ENCODE data around the gene SPATA13.
"Not testable (repeated sequence)": the region's sequence is repeated elsewhere in the genome, so short reads cannot be mapped to it uniquely, and the experiment has no call there.

Gene SPATA13

DNA sequence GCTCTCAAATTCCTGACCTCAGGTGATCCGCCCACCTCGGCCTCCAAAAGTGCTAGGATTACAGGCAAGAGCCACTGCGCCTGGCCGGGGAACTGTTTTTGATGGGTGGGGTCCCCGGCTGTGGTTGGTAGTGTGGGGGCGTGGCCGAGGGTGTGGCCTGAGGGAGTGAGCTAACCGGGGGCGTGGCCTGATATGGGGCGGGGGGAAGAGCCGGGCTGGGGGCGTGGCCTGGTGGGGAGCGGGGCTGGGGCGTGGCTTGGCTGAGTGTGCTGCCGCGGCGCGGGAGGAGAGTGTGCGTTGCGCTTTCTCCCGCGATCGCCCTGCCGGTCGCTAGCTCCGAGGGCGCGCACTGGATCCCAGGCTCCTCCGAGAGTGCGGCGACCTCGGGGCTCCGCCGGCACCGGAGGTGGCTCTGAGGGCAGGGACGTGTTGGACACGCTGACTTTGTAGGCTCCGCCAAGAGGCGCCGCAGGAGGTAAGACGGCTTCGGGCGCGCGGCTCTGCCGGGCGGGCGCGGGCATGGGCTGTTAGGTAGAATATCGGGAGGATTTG, at the start of gene SPATA13:
Gene SPATA13 (plus strand): TSS at position 263 of the 552 bp plus-strand sequence. CDS start 62,210 bp downstream, outside the sequence.
- in situ Hi-C loops (cut with MboI; ENCODE audit: low sequenced_read_pairs): no loop called here

DNA sequence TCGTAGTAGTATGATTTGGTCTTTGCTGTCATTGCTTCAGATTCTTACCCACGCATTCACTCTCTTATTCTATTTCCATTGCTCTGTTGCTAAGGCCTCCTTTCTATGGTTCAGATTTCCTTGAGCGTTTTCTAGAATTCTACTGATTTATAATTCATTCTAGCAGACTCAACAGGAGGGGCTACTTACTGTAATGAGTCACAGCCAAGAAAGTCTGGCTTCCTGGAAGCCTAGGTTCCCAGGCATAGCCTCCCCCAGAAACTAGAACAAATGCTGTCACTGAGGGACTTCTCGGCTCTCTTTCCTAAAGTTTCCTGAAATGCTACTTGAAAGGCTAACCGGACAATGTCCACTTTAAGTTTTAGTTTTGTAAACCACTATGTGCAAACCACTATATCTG, 47.7 kb upstream of the SPATA13 start:
- in situ Hi-C loops (cut with MboI; ENCODE audit: low sequenced_read_pairs): no loop called here

DNA sequence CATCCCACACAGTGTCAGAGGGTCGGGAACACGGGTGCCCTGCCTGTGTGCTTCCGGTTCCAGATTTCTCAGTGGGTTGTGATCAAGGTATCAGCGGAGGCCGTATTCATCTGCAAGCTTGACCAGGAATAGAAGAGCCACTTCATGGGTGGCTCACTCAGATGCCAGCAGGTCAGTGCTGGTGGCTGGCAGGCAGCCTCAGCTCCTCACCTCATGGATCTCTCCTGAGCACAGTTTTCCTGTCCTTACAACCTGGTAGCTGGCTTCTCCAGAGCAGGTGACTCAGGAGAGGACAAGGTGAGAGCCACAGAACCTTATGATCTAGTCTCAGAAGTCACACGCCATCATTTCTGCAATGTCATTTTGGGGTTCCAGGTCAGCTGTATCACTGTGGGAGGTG, 44.8 kb upstream of the SPATA13 start:
- in situ Hi-C loops (cut with MboI; ENCODE audit: low sequenced_read_pairs): no loop called here

DNA sequence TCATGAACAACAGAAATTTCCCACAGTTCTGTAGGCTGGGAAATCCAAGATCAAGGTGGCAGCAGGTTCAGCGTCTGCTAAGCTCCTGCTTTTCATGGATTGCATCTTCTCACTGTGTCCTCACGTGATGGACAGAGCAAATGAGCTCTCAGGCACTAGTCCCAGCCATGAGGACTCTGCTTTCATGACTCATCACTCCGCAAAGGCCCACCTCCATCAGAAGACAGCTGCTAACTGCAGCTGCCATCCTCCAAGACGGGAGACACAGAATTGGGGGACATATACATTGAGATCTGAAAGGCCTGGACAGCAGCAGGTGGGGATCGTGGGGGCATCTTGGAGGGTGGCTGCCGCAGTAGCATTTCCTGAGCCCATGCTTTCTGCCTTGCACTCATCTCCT, 44.4 kb upstream of the SPATA13 start:
- in situ Hi-C loops (cut with MboI; ENCODE audit: low sequenced_read_pairs): no loop called here

DNA sequence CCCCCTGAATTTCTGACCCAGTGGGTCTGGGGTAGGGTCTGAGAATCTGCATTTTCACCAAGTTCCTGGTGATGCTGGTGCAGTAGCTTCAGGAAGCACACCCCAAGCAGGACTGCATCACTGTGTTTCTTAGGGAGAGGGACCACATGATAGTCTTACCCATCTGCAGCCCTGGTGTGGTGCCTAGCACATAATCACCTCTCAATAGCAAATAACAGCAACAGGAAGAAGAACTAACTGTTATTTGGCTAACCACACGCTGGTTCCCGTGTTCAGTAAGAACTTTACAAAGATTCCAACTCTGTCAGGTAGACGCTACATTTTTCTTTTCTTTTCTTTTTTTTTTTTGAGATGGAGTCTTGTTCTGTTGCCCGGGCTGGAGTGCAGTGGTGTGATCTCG, 41.9 kb upstream of the SPATA13 start:
- in situ Hi-C loops (cut with MboI; ENCODE audit: low sequenced_read_pairs): no loop called here

DNA sequence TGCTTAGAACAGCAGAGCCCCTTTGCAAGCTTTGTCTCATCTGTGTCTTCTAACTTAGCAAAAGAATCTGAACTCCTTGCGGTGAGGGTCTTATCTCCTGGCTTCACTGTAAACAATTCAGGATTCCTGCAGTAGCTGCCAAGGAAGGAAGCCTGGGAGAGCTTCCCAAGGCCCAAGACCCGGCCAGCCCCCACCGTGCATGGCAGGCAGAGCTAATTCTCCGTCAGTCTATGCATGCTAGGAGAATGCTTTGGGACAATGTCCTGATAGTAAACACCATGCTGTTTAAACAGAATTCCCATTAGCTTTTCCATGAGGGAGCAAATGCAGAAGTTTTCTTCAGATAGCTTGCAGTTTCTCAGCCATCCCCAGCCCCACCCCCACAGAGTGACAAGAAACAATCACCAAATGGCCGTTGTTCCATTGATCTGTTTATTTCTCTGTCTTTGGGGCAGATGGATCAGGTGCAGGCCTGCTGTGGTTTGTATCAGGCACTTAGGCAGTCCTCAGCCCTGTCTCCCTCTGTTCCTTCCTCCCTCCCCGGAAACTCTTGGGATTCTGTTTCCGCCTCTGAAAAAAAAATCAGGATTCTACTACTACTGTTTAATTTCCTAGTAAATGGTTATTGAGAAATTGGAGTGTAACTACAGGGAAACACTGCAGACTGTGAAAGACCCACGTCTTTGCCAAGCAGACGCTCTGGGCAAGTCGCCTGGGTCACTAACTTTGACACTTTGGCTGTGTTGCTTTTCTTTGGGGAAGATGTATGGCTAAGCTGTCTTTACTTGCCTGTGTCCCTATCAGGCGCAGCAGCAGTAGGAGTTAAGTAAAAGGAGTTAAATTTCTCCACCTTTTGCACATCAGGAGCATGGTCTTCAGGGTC, 40.7 kb upstream of the SPATA13 start:
- in situ Hi-C loops (cut with MboI; ENCODE audit: low sequenced_read_pairs): no loop called here

DNA sequence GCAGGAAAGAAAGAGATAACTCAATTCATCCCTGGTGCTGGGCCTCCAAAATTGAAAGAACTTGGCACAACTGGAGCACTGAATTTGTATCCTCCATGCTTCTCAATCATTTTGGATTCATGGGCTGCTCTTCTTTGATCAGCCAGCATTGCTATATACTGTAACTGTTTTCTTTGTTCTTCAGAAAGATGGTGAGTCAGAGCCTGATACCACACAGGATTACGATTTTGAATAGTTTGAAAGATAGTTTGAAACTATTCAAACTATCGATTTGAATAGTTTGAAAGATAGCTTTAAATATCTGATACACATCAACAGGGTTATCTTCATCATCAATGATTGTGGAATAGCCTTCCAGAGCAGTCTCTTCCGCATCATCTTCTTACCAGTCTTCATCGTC, 38.5 kb upstream of the SPATA13 start:
- in situ Hi-C loops (cut with MboI; ENCODE audit: low sequenced_read_pairs): not testable (repeated sequence)

DNA sequence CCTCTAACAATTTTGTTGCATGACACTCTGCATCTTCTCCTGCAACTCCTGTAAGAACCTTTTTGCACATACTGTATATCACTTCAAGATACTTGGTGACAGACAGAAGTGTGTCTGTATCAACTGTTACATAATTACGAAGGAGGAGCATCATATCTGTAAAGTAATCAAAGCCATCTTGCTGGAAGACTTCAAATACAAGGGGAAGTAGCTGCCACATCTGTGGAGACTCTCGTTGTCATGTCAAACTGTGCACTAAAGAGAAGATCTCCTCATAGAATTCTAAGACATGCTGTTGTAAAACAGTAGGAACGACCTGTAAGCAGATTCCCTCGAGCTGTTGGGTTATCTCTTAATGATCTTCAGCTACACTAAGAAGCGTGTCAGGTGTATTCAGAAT, 38.0 kb upstream of the SPATA13 start:
- in situ Hi-C loops (cut with MboI; ENCODE audit: low sequenced_read_pairs): no loop called here

DNA sequence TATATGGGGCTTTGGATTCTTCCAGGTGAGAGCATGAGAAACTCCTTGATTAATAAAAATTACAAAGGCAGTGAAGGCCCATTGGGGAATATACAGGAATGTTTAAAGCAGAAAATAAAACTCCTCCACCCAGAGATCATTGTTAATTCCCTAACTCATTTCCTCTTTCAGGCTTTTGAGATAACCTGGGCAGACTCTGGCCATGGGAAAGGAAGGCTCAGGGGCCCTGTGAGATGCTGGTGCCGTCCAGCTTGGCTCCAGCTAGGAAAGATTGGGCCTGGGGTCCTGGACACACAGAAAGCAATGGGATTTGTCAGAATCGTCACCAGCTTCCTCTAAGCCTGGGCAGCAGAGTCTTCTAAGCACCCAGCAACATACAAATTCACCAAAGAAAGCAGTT, 36.8 kb upstream of the SPATA13 start:
- in situ Hi-C loops (cut with MboI; ENCODE audit: low sequenced_read_pairs): no loop called here

DNA sequence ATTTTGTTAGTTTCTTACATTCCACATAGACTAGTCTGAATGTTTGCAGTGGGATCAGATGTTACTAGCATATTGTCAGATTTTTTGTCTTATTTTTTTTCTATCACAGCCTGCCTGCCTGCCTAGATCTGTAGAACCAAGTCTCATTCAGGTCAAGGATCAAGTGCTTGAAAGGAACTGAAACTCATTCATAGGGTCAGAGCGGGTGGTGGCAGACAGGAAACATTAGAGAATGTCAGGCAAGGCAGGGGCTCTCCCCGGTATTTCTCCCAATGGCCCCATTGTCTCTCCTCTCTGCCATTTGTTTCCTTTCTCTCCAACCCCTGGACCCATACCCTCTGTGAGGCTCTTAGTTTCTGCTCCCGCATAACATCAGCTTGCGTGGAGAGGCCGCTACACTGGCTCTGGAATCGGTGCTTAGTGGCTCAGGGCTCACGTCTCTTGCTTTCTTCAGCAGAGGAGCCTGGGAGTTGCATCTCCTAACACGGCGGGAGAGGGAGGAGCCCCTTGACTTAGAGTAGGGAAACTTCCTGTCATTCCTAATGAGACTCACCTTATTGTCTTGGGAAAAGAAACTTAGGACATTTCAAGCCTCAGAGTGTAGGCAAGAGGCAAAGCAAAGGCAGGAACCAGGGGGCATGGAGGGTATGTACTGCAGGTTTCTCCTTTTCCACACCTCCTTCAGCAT, 35.6 kb upstream of the SPATA13 start:
- in situ Hi-C loops (cut with MboI; ENCODE audit: low sequenced_read_pairs): no loop called here

DNA sequence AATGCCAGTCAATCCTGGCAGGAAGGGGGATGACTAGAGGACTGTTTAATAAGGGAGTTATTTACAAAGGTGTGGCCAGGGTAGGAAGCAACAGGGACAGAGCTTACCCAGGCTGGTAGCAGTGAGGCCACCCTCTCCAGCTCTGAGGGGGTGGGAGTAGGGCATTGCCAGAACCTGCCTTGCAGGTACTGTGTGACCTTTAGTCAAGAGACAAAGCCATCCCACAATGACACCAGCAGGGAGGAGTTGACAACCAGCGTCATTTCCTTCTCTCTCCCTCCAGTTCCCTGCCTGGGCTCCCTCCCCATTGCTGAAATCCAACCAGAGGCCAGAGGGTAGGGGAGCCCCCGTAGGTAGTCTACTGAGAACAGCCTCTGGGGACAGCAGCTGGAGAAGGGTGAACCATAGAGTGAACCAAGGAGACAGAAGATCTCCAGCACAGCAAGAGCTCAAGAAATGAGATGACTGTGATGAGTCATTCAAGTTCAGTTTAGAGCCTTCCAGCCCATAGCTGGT, 33.3 kb upstream of the SPATA13 start:
- in situ Hi-C loops (cut with MboI; ENCODE audit: low sequenced_read_pairs): no loop called here

DNA sequence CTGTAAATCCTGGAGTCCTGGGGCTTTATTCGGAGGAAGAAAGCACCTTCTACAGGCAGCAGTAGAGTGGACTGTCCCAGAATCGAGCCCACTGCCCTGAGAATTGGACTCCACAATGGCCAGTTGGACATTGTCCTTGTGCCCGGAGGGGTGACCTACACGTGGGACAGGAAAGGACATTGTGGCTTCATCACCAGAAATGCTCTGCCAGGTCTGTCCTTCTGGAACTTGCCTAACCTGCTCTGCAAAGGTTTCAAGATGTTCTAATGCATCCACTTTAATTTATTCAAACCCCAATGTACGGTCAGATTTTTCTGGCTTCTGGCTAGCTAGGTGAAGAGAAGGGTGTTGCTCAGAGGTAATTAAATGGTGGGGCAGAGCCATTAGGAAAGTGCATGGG, 32.4 kb upstream of the SPATA13 start:
- in situ Hi-C loops (cut with MboI; ENCODE audit: low sequenced_read_pairs): no loop called here

DNA sequence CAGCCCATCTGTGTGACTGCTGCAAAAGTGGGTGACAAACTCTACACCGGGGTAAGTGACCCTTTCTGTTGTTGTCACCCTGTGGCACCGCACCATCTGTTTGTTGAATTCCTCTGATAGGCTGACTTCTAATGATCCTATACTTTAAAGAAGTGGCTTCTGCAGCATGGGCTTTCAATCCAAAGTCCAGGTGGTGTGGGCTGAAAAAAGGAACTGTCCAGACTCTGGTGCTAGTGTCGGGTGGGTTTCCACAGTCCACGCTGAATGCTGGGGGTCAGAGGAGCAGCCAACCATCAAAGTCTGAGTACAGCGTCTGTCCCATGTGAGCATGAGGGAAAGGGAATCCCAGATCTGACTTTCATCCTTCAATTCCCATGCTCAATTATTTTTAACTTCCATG, 31.6 kb upstream of the SPATA13 start:
- in situ Hi-C loops (cut with MboI; ENCODE audit: low sequenced_read_pairs): no loop called here

DNA sequence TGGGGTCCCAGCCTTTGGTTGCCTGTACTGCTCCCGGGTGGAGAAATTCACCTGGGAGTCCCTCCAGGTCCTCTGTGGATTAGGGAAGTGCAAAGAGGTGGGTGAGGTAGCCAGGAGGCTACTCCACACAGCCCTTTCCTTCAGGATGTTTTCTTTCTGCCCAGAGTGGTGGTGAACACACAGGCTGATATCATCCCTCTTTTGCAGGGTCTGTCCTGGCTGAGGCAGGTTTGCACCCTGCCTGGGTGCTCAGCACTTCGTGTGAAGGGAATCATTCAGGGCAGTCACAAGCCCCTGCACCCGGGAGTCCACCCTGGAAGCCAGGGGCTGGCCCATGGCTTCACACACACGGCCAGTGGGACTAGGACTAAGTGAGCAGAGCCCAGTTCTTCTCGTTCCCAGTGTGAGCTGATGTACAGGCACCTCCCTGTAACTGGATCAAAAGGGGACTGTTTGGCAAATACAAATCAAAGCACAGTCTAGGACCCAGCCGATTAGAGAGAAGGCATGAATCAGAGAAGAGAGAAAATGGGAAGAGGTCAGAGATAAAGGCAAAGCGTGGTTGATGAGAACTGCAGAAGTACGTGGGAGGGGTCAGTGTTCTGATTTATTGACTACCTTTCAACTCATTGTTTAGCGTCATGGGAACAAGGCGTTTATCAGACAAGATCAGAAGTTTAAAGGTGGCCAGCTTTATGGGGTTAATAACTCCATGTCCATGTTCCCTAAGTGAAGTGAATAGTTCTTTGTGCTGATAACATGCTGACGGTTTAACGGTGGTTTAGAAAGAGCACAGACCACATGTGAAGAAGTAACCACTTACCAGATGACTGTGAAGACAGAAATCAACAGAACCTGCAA, 30.4 kb upstream of the SPATA13 start:
- in situ Hi-C loops (cut with MboI; ENCODE audit: low sequenced_read_pairs): no loop called here

DNA sequence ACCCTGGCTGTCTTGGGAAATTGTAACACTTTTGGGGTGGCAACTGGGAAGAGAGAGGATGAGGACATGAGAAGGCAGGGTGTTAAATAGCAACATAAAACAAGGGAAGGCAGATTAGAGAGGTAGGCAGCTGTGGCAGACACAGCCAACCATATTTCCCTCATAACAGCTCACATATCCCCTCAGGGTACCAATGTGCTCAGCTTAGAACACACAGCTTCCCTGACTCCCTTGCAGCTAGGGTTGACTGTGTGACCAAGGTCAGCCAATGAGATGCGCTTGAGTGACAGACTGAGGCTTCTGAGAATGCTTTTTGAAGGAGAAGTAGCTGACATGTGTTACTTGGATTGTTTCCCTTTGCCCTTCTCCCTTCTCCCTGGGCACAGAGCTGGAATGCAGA, 28.8 kb upstream of the SPATA13 start:
- in situ Hi-C loops (cut with MboI; ENCODE audit: low sequenced_read_pairs): no loop called here

DNA sequence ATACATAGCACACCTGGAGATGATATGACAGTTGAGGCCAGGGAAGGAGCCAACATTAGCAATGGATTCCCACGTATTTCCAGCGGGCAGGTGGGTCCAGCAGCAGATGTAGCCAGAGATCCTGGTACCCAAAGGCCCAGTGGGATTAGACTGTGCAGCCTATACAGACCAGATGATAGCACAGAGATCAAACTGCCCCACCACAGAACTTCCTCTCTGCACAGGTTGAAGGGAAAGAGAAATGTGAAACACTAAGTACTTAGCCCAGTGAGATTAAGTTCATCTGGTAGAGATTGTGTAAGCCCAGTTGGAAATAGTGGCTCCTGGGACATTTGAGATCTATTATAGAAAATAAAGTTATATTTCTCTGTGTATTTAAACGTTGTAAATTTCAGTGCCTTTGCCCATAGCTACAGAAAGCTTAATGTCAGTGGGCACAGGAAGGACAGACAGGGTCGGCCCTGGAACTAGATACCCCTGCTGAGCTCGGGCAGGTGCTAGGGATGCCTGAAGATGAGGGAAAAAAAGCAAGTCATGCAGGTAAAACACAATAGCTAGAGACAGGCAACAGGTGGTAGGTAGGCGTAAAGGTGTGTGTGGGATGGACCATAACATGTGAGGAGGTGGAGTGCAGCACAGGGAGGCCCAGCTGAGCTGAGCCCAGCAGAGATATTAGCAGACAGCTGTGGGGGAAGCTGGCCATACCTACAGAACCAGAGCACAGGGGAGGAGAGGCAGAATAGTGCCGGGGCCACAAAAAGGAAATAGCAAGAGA, 27.3 kb upstream of the SPATA13 start:
- in situ Hi-C loops (cut with MboI; ENCODE audit: low sequenced_read_pairs): no loop called here

DNA sequence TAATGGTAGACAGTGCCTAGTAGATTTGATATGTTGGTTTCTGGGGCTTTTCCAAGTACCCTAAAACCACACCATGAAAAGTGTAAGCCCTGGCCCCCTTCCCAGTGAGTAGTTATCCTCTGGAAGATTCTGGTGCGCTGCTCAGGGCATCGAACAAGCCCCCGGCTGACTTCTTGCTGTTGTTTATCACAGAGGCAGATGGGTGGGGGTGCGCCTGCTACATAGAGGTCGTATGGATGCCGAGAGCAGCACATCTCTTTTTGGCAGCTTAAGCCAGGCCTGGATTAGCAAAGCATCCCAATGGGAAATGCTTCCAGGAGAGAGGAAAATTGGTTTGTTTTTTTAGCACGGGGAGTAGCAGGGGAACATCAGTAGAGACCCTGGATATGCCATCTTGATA, 26.3 kb upstream of the SPATA13 start:
- in situ Hi-C loops (cut with MboI; ENCODE audit: low sequenced_read_pairs): no loop called here

DNA sequence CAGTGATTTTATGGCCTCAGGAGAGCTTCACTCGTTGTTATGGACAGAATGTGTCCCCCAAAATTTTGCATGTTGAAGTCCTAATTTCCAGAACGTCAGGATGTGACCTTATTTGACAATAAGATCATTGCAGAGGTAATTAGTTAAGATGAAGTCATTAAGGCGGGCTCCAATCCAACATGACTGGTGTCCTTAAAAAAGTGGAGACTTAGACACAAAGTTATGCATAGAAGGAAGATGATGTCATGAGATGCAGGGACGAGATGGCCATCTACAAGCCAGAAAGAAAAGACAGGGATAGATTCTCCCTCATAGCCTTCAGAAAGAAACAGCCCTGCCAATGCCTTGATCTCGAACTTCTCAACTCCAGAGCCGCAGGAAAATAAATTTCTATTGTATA, 25.8 kb upstream of the SPATA13 start:
- in situ Hi-C loops (cut with MboI; ENCODE audit: low sequenced_read_pairs): no loop called here

DNA sequence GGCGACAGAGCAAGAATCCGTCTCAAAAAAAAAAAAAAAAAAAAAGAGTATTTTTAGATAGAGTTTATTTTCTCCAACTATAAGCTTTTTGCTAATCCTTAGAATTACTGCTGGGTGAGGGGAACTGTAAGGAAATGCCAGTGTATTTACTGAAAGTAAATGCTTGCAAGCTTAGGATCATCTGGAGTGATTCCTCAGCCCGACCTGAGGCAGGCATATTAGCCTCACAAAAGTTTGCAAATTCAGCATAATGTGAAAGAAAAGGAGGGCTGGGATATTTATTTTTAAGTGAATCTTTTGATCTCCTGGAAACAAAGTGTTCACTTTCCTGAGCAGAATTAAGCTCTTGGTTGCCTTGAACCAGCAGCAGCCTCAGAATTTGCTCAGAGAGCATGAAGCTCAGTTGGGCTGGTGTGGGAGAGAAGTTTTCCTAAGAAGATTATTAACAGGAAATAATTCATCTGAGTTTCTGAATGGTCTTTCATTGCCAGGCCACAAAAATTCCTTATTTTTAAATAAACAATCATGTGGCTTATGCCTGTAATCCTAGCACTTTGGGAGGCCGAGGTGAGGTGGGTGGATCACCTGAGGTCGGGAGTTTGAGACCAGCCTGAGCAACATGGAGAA, 24.7 kb upstream of the SPATA13 start:
- in situ Hi-C loops (cut with MboI; ENCODE audit: low sequenced_read_pairs): no loop called here

DNA sequence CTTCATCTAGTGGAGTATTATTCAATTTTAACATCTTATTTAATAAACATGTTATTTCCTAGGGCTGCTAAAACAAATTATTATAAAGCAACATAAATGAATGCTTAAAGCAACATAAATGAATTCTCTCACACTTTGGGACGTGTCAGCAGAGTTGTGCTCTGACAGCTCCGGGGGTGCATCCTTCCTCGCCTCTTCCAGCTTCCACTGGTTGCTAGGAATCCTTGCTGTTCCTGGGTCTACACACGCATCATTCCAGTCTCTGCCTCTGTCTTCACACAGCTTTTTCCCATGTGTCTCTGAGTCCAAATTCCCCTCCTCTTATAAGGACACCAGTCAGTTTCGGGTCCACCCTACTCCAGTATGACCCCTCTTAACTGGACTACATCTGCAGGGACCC, 21.6 kb upstream of the SPATA13 start:
- in situ Hi-C loops (cut with MboI; ENCODE audit: low sequenced_read_pairs): no loop called here
